ENCODE measurements around the gene TMSB15B. TPM values are rescaled to one million over a fixed set of nuclear protein-coding genes. Genes with fewer than 3 reads are reported as not detected.
"Not testable (repeated sequence)": the region's sequence is repeated elsewhere in the genome, so short reads cannot be mapped to it uniquely, and the experiment has no call there.

Gene TMSB15B
- total RNA-seq, 2 experiments from 2014 or later: 13.7 to 24.3 TPM

- Histone ChIP-seq H4K20me1 (ENCODE audit: insufficient read depth, low read length) (no peaks in the 10 kb centered on the region), H3K4me2 (ENCODE audit: low read length) (no peak overlapping the region), H3K79me2 (ENCODE audit: insufficient read depth, low read depth, low read length) (no peaks in the 10 kb centered on the region), H3K27ac (ENCODE audit: low read depth, low read length, poor library complexity, severe bottlenecking) (no peak overlapping the region), H3K4me3 (ENCODE audit: low read depth, low read length, poor library complexity, severe bottlenecking) (no peak overlapping the region), H2AFZ (ENCODE audit: low read length) (no peak overlapping the region), H3K9me3 (ENCODE audit: low read length) (no peaks in the 10 kb centered on the region), H3K9me2 (ENCODE audit: insufficient read depth, low read length) (no peaks in the 10 kb centered on the region), H3K36me3 (ENCODE audit: insufficient read depth, low read length) (no peaks in the 10 kb centered on the region), H3K4me1 (ENCODE audit: insufficient read depth, low read length, poor library complexity, severe bottlenecking) (no peaks in the 10 kb centered on the region)
- TF ChIP-seq, protein P1, sequence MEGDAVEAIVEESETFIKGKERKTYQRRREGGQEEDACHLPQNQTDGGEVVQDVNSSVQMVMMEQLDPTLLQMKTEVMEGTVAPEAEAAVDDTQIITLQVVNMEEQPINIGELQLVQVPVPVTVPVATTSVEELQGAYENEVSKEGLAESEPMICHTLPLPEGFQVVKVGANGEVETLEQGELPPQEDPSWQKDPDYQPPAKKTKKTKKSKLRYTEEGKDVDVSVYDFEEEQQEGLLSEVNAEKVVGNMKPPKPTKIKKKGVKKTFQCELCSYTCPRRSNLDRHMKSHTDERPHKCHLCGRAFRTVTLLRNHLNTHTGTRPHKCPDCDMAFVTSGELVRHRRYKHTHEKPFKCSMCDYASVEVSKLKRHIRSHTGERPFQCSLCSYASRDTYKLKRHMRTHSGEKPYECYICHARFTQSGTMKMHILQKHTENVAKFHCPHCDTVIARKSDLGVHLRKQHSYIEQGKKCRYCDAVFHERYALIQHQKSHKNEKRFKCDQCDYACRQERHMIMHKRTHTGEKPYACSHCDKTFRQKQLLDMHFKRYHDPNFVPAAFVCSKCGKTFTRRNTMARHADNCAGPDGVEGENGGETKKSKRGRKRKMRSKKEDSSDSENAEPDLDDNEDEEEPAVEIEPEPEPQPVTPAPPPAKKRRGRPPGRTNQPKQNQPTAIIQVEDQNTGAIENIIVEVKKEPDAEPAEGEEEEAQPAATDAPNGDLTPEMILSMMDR (conservative IDR thresholded peaks at IDR 0.05; ENCODE audit: low read length): no peak
- no peak for TF ChIP-seq EZH2phosphoT487 (IDR thresholded peaks at IDR 0.05; ENCODE audit: borderline replicate concordance, low read depth, low read length)
- POLR2A ChIA-PET: no interaction called here
- no peak for DNase-seq (ENCODE audit: low spot score)
- no TSS peak for BruUV-seq (replicated peaks)
- intact Hi-C loops (cut with micrococcal nuclease; ENCODE audit: unreplicated experiment): no loop called here
- CTCF ChIA-PET (ENCODE audit: unreplicated experiment): no interaction called here
These were observed 8.2 kb upstream of the TMSB15B start for GRCh38 chrX:103954259-103954658.

GRCh38 chrX:103960599-103960998 is 1.8 kb upstream of the TMSB15B start:
- H3K9me3 ChIP-seq (ENCODE audit: low read length); H3K9me2 ChIP-seq (ENCODE audit: insufficient read depth, low read length); H3K4me2 ChIP-seq (ENCODE audit: low read length); CTCF ChIA-PET (ENCODE audit: unreplicated experiment); H2AFZ ChIP-seq (ENCODE audit: low read length); H3K4me1 ChIP-seq (ENCODE audit: insufficient read depth, low read length, poor library complexity, severe bottlenecking); H3K4me3 ChIP-seq (ENCODE audit: low read depth, low read length, poor library complexity, severe bottlenecking); H3K36me3 ChIP-seq (ENCODE audit: insufficient read depth, low read length); intact Hi-C loops (cut with micrococcal nuclease; ENCODE audit: unreplicated experiment); BruUV-seq (replicated peaks); POLR2A ChIA-PET; H3K79me2 ChIP-seq (ENCODE audit: insufficient read depth, low read depth, low read length); H4K20me1 ChIP-seq (ENCODE audit: insufficient read depth, low read length); H3K27ac ChIP-seq (ENCODE audit: low read depth, low read length, poor library complexity, severe bottlenecking); DNase-seq (ENCODE audit: low spot score): not testable (repeated sequence)

GRCh38 chrX:103983508-103983907 is 21.1 kb downstream of the TMSB15B start:
- H2AFZ ChIP-seq (ENCODE audit: low read length); H3K27ac ChIP-seq (ENCODE audit: low read depth, low read length, poor library complexity, severe bottlenecking); H3K36me3 ChIP-seq (ENCODE audit: insufficient read depth, low read length); DNase-seq (ENCODE audit: low spot score); POLR2A ChIA-PET; H3K9me2 ChIP-seq (ENCODE audit: insufficient read depth, low read length); H3K4me3 ChIP-seq (ENCODE audit: low read depth, low read length, poor library complexity, severe bottlenecking); H3K79me2 ChIP-seq (ENCODE audit: insufficient read depth, low read depth, low read length); CTCF ChIA-PET (ENCODE audit: unreplicated experiment); H3K4me1 ChIP-seq (ENCODE audit: insufficient read depth, low read length, poor library complexity, severe bottlenecking); H3K4me2 ChIP-seq (ENCODE audit: low read length); H4K20me1 ChIP-seq (ENCODE audit: insufficient read depth, low read length); BruUV-seq (replicated peaks); intact Hi-C loops (cut with micrococcal nuclease; ENCODE audit: unreplicated experiment); H3K9me3 ChIP-seq (ENCODE audit: low read length): not testable (repeated sequence)

GRCh38 chrX:103999234-103999633 is 36.8 kb downstream of the TMSB15B start:
- CTCF ChIA-PET (ENCODE audit: unreplicated experiment): no interaction called here

More at GRCh38 chrX:103999234-103999633, 36.8 kb downstream of the TMSB15B start:
- H3K4me3 ChIP-seq (ENCODE audit: low read depth, low read length, poor library complexity, severe bottlenecking): no peak overlapping the region
- H3K9me3 ChIP-seq (ENCODE audit: low read length): no peaks in the 10 kb centered on the region
- no peak overlapping the region for H3K27ac ChIP-seq (ENCODE audit: low read depth, low read length, poor library complexity, severe bottlenecking)
- intact Hi-C loops (cut with micrococcal nuclease; ENCODE audit: unreplicated experiment): no loop called here
- TF ChIP-seq EZH2phosphoT487 (IDR thresholded peaks at IDR 0.05; ENCODE audit: borderline replicate concordance, low read depth, low read length): no peak
- TF ChIP-seq, protein P1 (conservative IDR thresholded peaks at IDR 0.05; ENCODE audit: low read length): no peak
- no peak overlapping the region for H3K4me2 ChIP-seq (ENCODE audit: low read length)
- no peaks in the 10 kb centered on the region for H3K9me2 ChIP-seq (ENCODE audit: insufficient read depth, low read length)
- H3K36me3 ChIP-seq (ENCODE audit: insufficient read depth, low read length): no peaks in the 10 kb centered on the region
- BruUV-seq (replicated peaks): no TSS peak
- H4K20me1 ChIP-seq (ENCODE audit: insufficient read depth, low read length): no peaks in the 10 kb centered on the region
- H2AFZ ChIP-seq (ENCODE audit: low read length): no peak overlapping the region
- POLR2A ChIA-PET: no interaction called here
- H3K79me2 ChIP-seq (ENCODE audit: insufficient read depth, low read depth, low read length): no peaks in the 10 kb centered on the region
- H3K4me1 ChIP-seq (ENCODE audit: insufficient read depth, low read length, poor library complexity, severe bottlenecking): no peaks in the 10 kb centered on the region
- no peak for DNase-seq (ENCODE audit: low spot score)

Data from OCI-LY7 (cell line).